Measurements from ENCODE around the gene PHACTR3. TPM values are rescaled to one million over a fixed set of nuclear protein-coding genes. Genes with fewer than 3 reads are reported as not detected.
A peak's percentile ranks its signal among the peaks of the same experiment; 100 is the strongest.
"Not testable (repeated sequence)": the region's sequence is repeated elsewhere in the genome, so short reads cannot be mapped to it uniquely, and the experiment has no call there.

PHACTR3 gene
- total RNA-seq, 1 donor from 2014 or later, result 1.6 TPM

- DNase-seq (ENCODE audit: low read depth), result no peak
These were observed 15.2 kb upstream of the PHACTR3 start for GRCh38 chr20:59589086-59589684.

- no peak for DNase-seq (ENCODE audit: low read depth)
These were observed 13.3 kb upstream of the PHACTR3 start for GRCh38 chr20:59591061-59591460.

- no peak for DNase-seq (ENCODE audit: low read depth)
These were observed 7.7 kb upstream of the PHACTR3 start for GRCh38 chr20:59596690-59597089.

- no peak for DNase-seq (ENCODE audit: low read depth)
These were observed 7.1 kb upstream of the PHACTR3 start for GRCh38 chr20:59597240-59597639.

GRCh38 chr20:59598625-59599310 lies 5.6 kb upstream of the PHACTR3 start:
- DNase-seq (ENCODE audit: low read depth), result peak; percentile 24

- DNase-seq (ENCODE audit: low read depth), result no peak
These were observed 4.4 kb upstream of the PHACTR3 start for GRCh38 chr20:59599941-59600340.

GRCh38 chr20:59600472-59600871 lies 3.9 kb upstream of the PHACTR3 start:
- DNase-seq (ENCODE audit: low read depth), result no peak

GRCh38 chr20:59602546-59603080 lies 1.7 kb upstream of the PHACTR3 start:
- DNase-seq (ENCODE audit: low read depth), result no peak

- DNase-seq (ENCODE audit: low read depth), result no peak
These were observed 1.2 kb upstream of the PHACTR3 start for GRCh38 chr20:59603176-59603575.

- no peak for DNase-seq (ENCODE audit: low read depth)
These were observed 631 bp downstream of the PHACTR3 start for GRCh38 chr20:59604741-59605600.

GRCh38 chr20:59605601-59606364 lies 1.4 kb downstream of the PHACTR3 start:
- no peak for DNase-seq (ENCODE audit: low read depth)

GRCh38 chr20:59606566-59606965 lies 2.2 kb downstream of the PHACTR3 start:
- no peak for DNase-seq (ENCODE audit: low read depth)

- no peak for DNase-seq (ENCODE audit: low read depth)
These were observed 4.1 kb downstream of the PHACTR3 start for GRCh38 chr20:59608396-59608795.

- DNase-seq (ENCODE audit: low read depth), result no peak
These were observed 4.5 kb downstream of the PHACTR3 start for GRCh38 chr20:59608871-59609270.

GRCh38 chr20:59611286-59611685 lies 6.9 kb downstream of the PHACTR3 start:
- peak; percentile 77 for DNase-seq (ENCODE audit: low read depth)

GRCh38 chr20:59613861-59614260 lies 9.5 kb downstream of the PHACTR3 start:
- DNase-seq (ENCODE audit: low read depth), result no peak

- DNase-seq (ENCODE audit: low read depth), result no peak
These were observed 10.4 kb downstream of the PHACTR3 start for GRCh38 chr20:59614714-59615113.

GRCh38 chr20:59616306-59616705 lies 12.0 kb downstream of the PHACTR3 start:
- DNase-seq (ENCODE audit: low read depth), result peak; percentile 32

GRCh38 chr20:59617221-59617620 lies 12.9 kb downstream of the PHACTR3 start:
- DNase-seq (ENCODE audit: low read depth), result peak; percentile 75

- no peak for DNase-seq (ENCODE audit: low read depth)
These were observed 13.8 kb downstream of the PHACTR3 start for GRCh38 chr20:59618131-59618530.

GRCh38 chr20:59618585-59618984 lies 14.2 kb downstream of the PHACTR3 start:
- DNase-seq (ENCODE audit: low read depth), result not testable (repeated sequence)
